ENCODE data around the gene EEF1AKMT4.

EEF1AKMT4 gene

DNA sequence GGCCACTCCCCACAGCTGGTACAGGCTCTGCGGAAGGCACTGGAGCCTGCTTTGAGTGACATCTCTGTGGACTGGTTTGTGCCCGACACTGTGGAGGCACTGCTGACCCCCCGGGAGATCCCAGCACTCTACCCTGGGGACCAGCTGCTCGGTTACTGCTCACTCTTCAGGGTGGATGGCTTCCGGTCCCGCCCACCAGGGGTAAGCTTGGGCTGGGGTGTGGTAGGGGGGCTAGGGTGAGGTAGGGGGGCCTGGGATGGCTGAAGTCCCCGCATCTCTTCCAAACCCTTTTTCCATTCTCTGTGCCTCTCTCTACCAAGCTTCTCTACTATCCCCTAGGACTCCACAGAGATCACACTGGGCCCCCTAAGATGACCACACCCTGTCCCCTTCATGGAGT, 12.3 kb upstream of the EEF1AKMT4 start:
- H3K4me1 ChIP-seq (ENCODE audit: insufficient read depth, low read length, poor library complexity, severe bottlenecking): no peaks in the 10 kb centered on the region
- no peak overlapping the region for H3K9ac ChIP-seq (ENCODE audit: low read depth, low read length, poor library complexity, severe bottlenecking)
- no peak overlapping the region for H3K4me3 ChIP-seq (ENCODE audit: low read length, poor library complexity, severe bottlenecking)

DNA sequence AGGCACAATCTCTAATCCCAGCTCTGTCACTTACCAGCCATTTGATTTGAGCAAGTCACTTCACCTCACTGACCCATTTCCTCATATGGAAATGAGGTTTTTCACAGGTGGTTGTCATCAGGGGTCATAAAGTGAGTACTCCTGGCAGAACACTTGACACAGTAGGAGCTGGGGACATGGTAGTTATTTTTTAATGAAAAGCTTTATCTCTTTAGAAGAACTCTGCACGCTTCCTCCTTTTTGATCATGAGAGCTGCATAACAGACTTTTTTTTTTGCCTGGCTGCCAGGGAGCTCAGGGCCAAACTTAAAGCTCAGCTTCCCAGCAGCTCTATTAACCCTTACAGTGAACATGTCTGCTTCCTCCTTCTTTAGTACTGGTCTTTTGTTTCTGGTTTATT, 11.7 kb upstream of the EEF1AKMT4 start:
- Histone ChIP-seq H4K20me1 (ENCODE audit: insufficient read depth, low read length, poor library complexity, severe bottlenecking) (no peaks in the 10 kb centered on the region), H3K4me3 (ENCODE audit: low read length, poor library complexity, severe bottlenecking) (no peak overlapping the region), H3K4me2 (ENCODE audit: low read depth, low read length, poor library complexity, severe bottlenecking) (no peak overlapping the region), H3F3A (ENCODE audit: low read depth) (no peaks in the 10 kb centered on the region), H3K9me3 (ENCODE audit: insufficient read depth, low read depth, low read length) (no peaks in the 10 kb centered on the region), H3K4me1 (ENCODE audit: insufficient read depth, low read length, poor library complexity, severe bottlenecking) (no peaks in the 10 kb centered on the region), H3K27me3 (ENCODE audit: insufficient read depth, low read length, poor library complexity, severe bottlenecking) (no peaks in the 10 kb centered on the region), H3K9ac (ENCODE audit: low read depth, low read length, poor library complexity, severe bottlenecking) (no peak overlapping the region), H3K79me2 (ENCODE audit: insufficient read depth, low read length) (no peaks in the 10 kb centered on the region), H2AFZ (ENCODE audit: low read length) (no peak overlapping the region), H3K36me3 (ENCODE audit: insufficient read depth, low read length) (peaks cover 8% of the 10 kb centered on the region; the same call in 1 of the 2 replicates), H3K9me2 (replicated peaks; ENCODE audit: low read depth, low read length) (no peaks in the 10 kb centered on the region)
- TF ChIP-seq, protein P1, sequence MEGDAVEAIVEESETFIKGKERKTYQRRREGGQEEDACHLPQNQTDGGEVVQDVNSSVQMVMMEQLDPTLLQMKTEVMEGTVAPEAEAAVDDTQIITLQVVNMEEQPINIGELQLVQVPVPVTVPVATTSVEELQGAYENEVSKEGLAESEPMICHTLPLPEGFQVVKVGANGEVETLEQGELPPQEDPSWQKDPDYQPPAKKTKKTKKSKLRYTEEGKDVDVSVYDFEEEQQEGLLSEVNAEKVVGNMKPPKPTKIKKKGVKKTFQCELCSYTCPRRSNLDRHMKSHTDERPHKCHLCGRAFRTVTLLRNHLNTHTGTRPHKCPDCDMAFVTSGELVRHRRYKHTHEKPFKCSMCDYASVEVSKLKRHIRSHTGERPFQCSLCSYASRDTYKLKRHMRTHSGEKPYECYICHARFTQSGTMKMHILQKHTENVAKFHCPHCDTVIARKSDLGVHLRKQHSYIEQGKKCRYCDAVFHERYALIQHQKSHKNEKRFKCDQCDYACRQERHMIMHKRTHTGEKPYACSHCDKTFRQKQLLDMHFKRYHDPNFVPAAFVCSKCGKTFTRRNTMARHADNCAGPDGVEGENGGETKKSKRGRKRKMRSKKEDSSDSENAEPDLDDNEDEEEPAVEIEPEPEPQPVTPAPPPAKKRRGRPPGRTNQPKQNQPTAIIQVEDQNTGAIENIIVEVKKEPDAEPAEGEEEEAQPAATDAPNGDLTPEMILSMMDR (conservative IDR thresholded peaks at IDR 0.05; ENCODE audit: low read length): no peak
- no peak for TF ChIP-seq EZH2phosphoT487 (IDR thresholded peaks at IDR 0.05; ENCODE audit: borderline replicate concordance)

More for the DNA sequence above, 12.3 kb upstream of the EEF1AKMT4 start:
- Histone ChIP-seq H3K4me2 (ENCODE audit: low read depth, low read length, poor library complexity, severe bottlenecking) (no peak overlapping the region), H3K27me3 (ENCODE audit: insufficient read depth, low read length, poor library complexity, severe bottlenecking) (no peaks in the 10 kb centered on the region), H3K79me2 (ENCODE audit: insufficient read depth, low read length) (no peaks in the 10 kb centered on the region), H3K9me2 (replicated peaks; ENCODE audit: low read depth, low read length) (no peaks in the 10 kb centered on the region), H4K20me1 (ENCODE audit: insufficient read depth, low read length, poor library complexity, severe bottlenecking) (no peaks in the 10 kb centered on the region), H3K9me3 (ENCODE audit: insufficient read depth, low read depth, low read length) (no peaks in the 10 kb centered on the region), H2AFZ (ENCODE audit: low read length) (no peak overlapping the region), H3F3A (ENCODE audit: low read depth) (no peaks in the 10 kb centered on the region), H3K36me3 (ENCODE audit: insufficient read depth, low read length) (peaks cover 2% of the 10 kb centered on the region; the same call in 1 of the 2 replicates)
- TF ChIP-seq EZH2phosphoT487 (IDR thresholded peaks at IDR 0.05; ENCODE audit: borderline replicate concordance): no peak
- TF ChIP-seq, protein P1 (conservative IDR thresholded peaks at IDR 0.05; ENCODE audit: low read length): no peak

DNA sequence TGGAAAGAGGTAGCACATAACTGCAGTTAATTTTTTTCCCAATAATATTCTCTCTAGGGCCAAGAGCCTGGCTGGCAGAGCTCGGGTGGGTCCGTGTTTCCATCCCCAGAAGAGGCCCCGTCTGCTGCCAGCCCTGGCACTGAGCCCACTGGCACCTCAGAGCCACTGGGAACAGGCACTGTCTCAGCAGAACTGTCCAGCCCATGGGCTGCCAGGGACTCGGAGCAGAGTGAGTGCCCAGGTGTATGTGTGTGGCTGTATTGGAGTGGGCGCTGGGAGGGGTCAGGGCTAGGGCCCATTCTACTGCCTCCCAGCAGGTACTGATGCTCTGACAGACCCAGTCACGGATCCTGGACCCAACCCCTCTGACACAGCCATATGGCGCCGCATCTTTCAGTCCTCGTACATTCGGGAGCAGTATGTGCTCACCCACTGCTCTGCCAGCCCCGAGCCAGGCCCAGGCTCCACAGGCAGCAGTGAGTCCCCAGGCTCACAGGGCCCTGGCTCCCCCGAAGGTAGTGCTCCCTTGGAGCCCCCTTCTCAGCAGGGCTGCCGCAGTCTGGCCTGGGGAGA, 11.1 kb upstream of the EEF1AKMT4 start:
- H3K4me2 ChIP-seq (ENCODE audit: low read depth, low read length, poor library complexity, severe bottlenecking): no peak overlapping the region

More for the DNA sequence above, 11.1 kb upstream of the EEF1AKMT4 start:
- Histone ChIP-seq H3K27me3 (ENCODE audit: insufficient read depth, low read length, poor library complexity, severe bottlenecking) (no peaks in the 10 kb centered on the region), H3K4me3 (ENCODE audit: low read length, poor library complexity, severe bottlenecking) (no peak overlapping the region), H3K9me2 (replicated peaks; ENCODE audit: low read depth, low read length) (no peaks in the 10 kb centered on the region), H3K9ac (ENCODE audit: low read depth, low read length, poor library complexity, severe bottlenecking) (no peak overlapping the region), H4K20me1 (ENCODE audit: insufficient read depth, low read length, poor library complexity, severe bottlenecking) (no peaks in the 10 kb centered on the region), H3K9me3 (ENCODE audit: insufficient read depth, low read depth, low read length) (no peaks in the 10 kb centered on the region), H2AFZ (ENCODE audit: low read length) (no peak overlapping the region), H3F3A (ENCODE audit: low read depth) (no peaks in the 10 kb centered on the region), H3K36me3 (ENCODE audit: insufficient read depth, low read length) (peaks cover 14% of the 10 kb centered on the region; the same call in 1 of the 2 replicates), H3K4me1 (ENCODE audit: insufficient read depth, low read length, poor library complexity, severe bottlenecking) (no peaks in the 10 kb centered on the region), H3K79me2 (ENCODE audit: insufficient read depth, low read length) (no peaks in the 10 kb centered on the region)
- TF ChIP-seq, protein P1 (conservative IDR thresholded peaks at IDR 0.05; ENCODE audit: low read length): no peak
- no peak for TF ChIP-seq EZH2phosphoT487 (IDR thresholded peaks at IDR 0.05; ENCODE audit: borderline replicate concordance)

All from Loucy (cell line).